ENCODE results near the gene TCOF1. TPM values are rescaled to one million over a fixed set of nuclear protein-coding genes. Genes with fewer than 3 reads are reported as not detected.

Gene TCOF1
- total and polyA plus RNA-seq, 2 of the 8 experiments (the other 6 are each of a cell fraction or from before 2014, with no cell fraction given): 35.9 to 170 TPM

GRCh38 chr5:150335778-150336177, 21.7 kb upstream of the TCOF1 start:
- ChIA-PET POLR2A (ENCODE audit: partially characterized antibody) (no interaction called here), CTCF (ENCODE audit: partially characterized antibody) (interaction anchor here (1.1 to 15.6 kb wide), 5 partner anchors 15 to 244 kb away, joined by 3 to 126 read pairs (median 5); no protein-coding TSS in a partner anchor)
- no peaks in the 10 kb centered on the region for H3K27me3 ChIP-seq (replicated peaks in 1 of 4; ENCODE audit: control insufficient read depth in 3 of 4, extremely low read depth in 1 of 4, insufficient read depth in 3 of 4, low read length in 3 of 4)
- H2AK5ac ChIP-seq (ENCODE audit: low read depth, low read length): no peak overlapping the region
- no peak overlapping the region for H3K14ac ChIP-seq (ENCODE audit: insufficient read length)
- no peaks in the 10 kb centered on the region for H3K23me2 ChIP-seq (ENCODE audit: low read depth, low read length)
- H3K4me2 ChIP-seq (ENCODE audit: insufficient read depth in 1 of 2, low read depth in 2 of 2, low read length in 2 of 2): no peak overlapping the region
- FAIRE-seq (no peak), DNase-seq (ENCODE audit: low read depth in 1 of 2, low spot score in 2 of 2) (no peak)
- no peak overlapping the region for H3K9ac ChIP-seq (replicated peaks in 1 of 4; ENCODE audit: extremely low read depth in 1 of 4, low read depth in 3 of 4, low read length in 3 of 4)
- WGBS, 2 experiments (ENCODE audit: extremely low coverage in 1 of 2, insufficient coverage in 1 of 2, insufficient read length in 1 of 2, insufficient replicate concordance in 2 of 2, low coverage in 1 of 2, low lambda C conversion rate in 2 of 2, missing lambda C conversion rate in 1 of 2): 91% methylated on average over 4 of the region's 4 CpGs; no CpG with 5 or more reads in 1 of the 2 experiments
- H3K4ac ChIP-seq (replicated peaks; ENCODE audit: insufficient read length, low read depth, low read length): no peak overlapping the region
- H3K4me3 ChIP-seq (ENCODE audit: extremely low read depth in 1 of 4, insufficient read depth in 2 of 4, low read depth in 3 of 4, low read length in 4 of 4): no peak overlapping the region
- H4K5ac ChIP-seq (ENCODE audit: insufficient read length, low read depth, low read length): no peak overlapping the region
- no peak overlapping the region for H2BK120ac ChIP-seq (replicated peaks; ENCODE audit: low read depth, low read length)
- no peaks in the 10 kb centered on the region for H3K79me2 ChIP-seq (ENCODE audit: control insufficient read depth in 1 of 2, insufficient read depth in 2 of 2, low read length in 2 of 2)
- peaks cover 0 to 2% (median 0%) of the 10 kb centered on the region in 4 experiments; a peak in 1 of 7 replicates for H3K4me1 ChIP-seq (replicated peaks in 1 of 4; ENCODE audit: control insufficient read depth in 3 of 4, insufficient read depth in 4 of 4, low read length in 3 of 4)
- no peaks in the 10 kb centered on the region for H3K9me3 ChIP-seq (ENCODE audit: insufficient read depth in 2 of 2, low read depth in 1 of 2, low read length in 1 of 2)
- H2AFZ ChIP-seq (ENCODE audit: low read length): no peak overlapping the region
- H3K18ac ChIP-seq (ENCODE audit: extremely low read depth, low read length): no peak overlapping the region
- H3K27ac ChIP-seq (ENCODE audit: low read depth, low read length): no peak overlapping the region
- H3K23ac ChIP-seq (ENCODE audit: insufficient read length): no peak overlapping the region
- H3K79me1 ChIP-seq (ENCODE audit: low read depth, low read length): no peaks in the 10 kb centered on the region
- no peak overlapping the region for H3K56ac ChIP-seq (replicated peaks; ENCODE audit: insufficient read length, low read depth, low read length)
- H2BK20ac ChIP-seq (ENCODE audit: low read length): no peak overlapping the region
- no peak overlapping the region for H4K91ac ChIP-seq (replicated peaks; ENCODE audit: insufficient read length, low read length)
- no peak overlapping the region for H2BK15ac ChIP-seq (ENCODE audit: low read length)
- H2BK5ac ChIP-seq (ENCODE audit: low read depth, low read length): no peak overlapping the region
- no peaks in the 10 kb centered on the region for H4K20me1 ChIP-seq (replicated peaks in 1 of 2; ENCODE audit: control insufficient read depth in 1 of 2, insufficient read depth in 2 of 2, low read length in 2 of 2)
- no peaks in the 10 kb centered on the region for H3K36me3 ChIP-seq (ENCODE audit: control insufficient read depth in 2 of 4, insufficient read depth in 4 of 4, low read length in 3 of 4)
- no peak overlapping the region for H4K8ac ChIP-seq (ENCODE audit: extremely low read depth, insufficient read depth, low read length)
- H2BK12ac ChIP-seq (ENCODE audit: low read depth, low read length): no peak overlapping the region
- TF ChIP-seq MAX (IDR thresholded peaks at IDR 0.05) (no peak), RFX5 (IDR thresholded peaks at IDR 0.05; ENCODE audit: borderline replicate concordance, low read depth, low read length) (no peak), SRF (IDR thresholded peaks at IDR 0.05; ENCODE audit: low read depth, low read length) (no peak), EP300 (IDR thresholded peaks at IDR 0.05; ENCODE audit: borderline replicate concordance in 1 of 2, low read depth in 2 of 2, low read length in 2 of 2) (no peak), EZH2 (IDR thresholded peaks at IDR 0.05; ENCODE audit: low read depth, low read length, severe bottlenecking) (no peak), BCL11A (IDR thresholded peaks at IDR 0.05; ENCODE audit: low read depth in 2 of 2, low read length in 2 of 2) (no peak), FOSL1 (IDR thresholded peaks at IDR 0.05; ENCODE audit: insufficient read depth, low read depth, low read length) (no peak), CTBP2 (IDR thresholded peaks at IDR 0.05; ENCODE audit: borderline replicate concordance, insufficient read depth, insufficient read length, low read length) (no peak), CBX8 (IDR thresholded peaks at IDR 0.05; ENCODE audit: borderline replicate concordance, low read depth, low read length) (no peak), TEAD4 (IDR thresholded peaks at IDR 0.05; ENCODE audit: low read depth, low read length) (no peak), SIRT6 (IDR thresholded peaks at IDR 0.05; ENCODE audit: low read length) (no peak), NANOG (IDR thresholded peaks at IDR 0.05; ENCODE audit: insufficient read depth, low read depth, low read length, poor library complexity, severe bottlenecking) (no peak), POLR2AphosphoS5 (IDR thresholded peaks at IDR 0.05; ENCODE audit: low read depth, low read length) (no peak), NRF1 (IDR thresholded peaks at IDR 0.05; ENCODE audit: low read depth, low read length) (no peak)
